ENCODE results near the gene SEMA4A.

GRCh38 chr1:156195853-156196252, 42.5 kb downstream of the SEMA4A start:
- no peak for TF ChIP-seq POLR2A (IDR thresholded peaks at IDR 0.05; ENCODE audit: low read depth, low read length)
- no peak for TF ChIP-seq POLR2AphosphoS5 (IDR thresholded peaks at IDR 0.05; ENCODE audit: low read depth, low read length)
